ENCODE results near the gene COL15A1.

COL15A1 gene

DNA sequence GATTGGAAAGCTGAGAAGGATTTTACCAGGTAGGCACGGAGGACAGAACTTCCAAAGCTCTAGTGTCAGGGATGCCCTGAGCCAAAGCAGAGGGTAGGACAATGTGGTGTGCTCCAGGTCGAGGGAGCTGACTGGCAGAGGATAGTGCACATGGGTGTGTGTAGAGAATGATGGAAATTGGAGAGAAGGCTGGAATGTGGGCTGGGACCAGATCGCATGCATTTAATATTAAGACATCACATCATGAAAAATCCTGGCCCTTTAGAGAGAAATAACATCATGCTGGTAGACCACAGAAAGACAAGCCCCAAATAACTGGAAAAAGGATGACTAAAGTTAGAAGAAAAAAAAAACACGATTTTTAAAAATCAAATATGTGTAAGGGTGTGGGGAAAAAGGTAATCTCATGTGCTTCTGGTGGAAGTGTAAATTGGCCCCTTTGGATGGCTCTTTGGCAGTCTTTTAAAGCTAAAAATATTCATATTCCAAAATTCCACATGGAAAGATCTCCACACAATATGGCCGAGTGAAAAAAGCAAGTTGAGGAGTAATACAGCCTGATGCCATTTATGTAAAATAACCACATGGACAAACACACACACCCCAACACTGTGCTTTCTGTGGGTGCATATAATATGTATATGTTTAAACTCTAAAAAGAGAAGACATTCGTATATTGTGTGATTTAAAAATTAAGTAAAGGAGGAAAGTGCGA, 94.2 kb downstream of the COL15A1 start:
- DNase-seq (ENCODE audit: low spot score) = no peak

DNA sequence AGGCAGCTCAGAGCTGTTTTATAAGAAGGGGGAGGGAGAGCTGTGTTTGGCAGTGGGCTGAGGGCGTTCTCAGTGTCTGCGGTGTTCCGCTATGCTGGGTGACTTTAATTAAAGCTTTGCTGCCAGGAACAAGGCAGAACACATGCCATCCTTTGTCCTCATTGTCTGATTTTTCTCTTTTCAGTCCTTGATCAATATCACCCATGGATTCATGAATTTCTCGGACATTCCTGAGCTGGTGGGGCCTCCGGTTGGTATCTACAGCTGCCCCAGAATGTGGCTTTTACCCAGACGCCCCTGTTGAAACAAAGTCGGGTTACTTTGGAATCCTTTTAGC, 94.7 kb downstream of the COL15A1 start:
- no peak for DNase-seq (ENCODE audit: low spot score)

DNA sequence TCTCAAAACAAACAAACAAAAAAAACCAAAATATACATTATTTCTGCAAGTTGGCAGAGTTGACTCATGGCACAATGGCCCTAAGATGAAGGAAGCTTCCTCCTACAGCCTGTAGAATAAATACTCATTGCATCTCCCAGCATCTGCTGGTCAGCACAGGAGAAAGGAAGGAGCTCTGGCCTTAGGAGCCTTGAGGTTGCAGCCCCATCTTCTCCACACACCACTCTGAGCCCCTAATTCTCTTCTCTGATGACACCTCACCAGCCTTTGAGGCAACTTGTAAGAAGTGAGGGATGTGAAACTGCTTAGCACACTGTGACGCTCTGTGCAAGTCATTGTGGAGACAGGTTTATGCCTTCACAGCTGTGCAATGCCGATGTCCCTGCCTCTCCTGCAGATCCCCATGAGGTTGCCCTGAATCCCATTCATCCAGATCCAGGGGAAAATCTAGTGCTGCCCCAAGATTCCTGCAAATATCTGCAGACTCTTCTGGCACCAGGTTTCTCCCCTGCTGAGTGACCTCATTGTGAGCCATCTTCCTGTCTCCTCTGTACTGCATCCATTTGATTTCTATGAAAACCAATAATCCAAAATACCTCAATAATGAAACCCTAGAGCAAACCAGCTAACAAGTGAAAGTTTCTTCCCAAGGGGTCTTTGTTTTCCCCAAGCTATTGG, 95.9 kb downstream of the COL15A1 start:
- no peak for DNase-seq (ENCODE audit: low spot score)

DNA sequence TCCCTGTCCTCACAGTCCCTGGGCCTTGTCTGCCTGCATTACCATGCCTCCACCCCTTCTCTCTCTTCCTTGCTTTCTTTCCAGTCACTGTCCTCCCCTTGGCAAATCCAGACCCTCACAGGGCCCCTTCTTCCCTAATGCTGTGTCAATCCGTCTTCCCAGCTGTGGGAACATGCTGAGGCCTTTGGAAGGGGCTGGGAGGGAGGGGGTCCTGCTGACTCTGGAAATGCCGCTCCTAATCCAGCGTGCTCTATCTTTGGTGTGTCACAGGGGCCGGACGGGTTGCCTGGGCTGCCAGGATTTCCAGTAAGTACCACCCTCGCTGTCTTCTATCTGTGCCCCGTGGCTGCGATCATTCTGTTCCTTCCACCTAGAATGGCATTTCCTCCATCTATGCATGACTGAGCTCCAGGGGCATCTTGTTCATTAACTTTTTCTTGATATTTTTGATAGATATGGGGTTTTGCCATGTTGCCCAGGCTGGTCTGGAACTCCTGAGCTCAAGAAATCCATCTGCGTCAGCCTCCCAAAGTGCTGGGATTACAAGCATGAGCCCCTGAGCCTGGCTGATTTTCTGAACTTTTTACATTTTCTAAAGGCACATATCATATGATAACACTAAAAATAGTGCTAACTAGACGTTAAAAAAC, 96.7 kb downstream of the COL15A1 start:
- no peak for DNase-seq (ENCODE audit: low spot score)

DNA sequence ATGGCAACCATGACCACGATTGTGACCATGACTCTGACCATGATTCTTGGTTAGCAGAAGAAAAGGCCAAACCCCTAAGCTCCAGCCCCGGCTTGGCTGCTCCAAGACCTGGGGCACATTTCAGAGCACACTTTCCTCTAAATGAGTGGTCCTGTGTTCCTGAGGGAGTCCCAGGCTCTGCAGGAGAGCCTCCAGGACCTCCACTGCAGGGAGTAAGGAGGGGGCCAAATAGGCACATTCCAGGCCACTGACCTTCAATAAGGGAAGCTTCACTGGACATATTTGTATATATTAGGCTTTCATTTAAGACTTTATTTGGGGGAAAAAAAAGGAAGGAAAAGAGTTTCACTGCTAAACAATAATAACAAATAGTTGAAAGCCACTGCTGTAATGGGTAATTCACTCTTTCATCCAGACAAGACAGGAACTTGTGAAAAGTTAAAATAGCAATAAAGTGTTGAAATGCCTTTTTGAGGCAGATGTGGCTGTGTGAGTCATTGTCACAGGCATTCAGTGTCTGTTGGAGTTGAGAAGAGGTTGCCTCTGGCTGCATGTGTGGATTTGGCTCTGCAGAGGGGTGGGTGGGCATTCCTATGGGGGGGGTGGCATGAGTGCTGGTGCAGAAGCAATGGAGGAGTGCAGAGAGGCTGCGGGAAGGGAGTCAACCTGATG, 97.3 kb downstream of the COL15A1 start:
- no peak for DNase-seq (ENCODE audit: low spot score)

DNA sequence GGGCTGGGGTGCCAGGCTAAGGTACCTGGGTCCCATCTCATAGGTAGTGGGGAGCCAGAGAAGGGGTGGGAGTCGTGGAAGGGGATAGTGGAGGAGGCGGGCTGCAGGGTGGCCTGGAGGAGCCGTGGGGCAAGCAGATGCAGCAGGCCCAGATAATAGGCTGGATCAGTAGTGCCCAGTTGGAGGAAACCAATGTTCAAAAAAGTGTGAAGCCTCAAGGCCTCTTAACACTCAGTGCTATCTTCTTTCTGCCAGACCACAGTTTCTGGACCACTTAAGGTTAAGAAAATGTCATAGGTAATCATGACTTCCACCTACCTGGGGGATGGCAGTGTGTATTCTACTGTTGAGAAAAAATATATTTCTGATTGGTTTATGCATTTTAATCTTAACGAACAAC, 97.9 kb downstream of the COL15A1 start:
- no peak for DNase-seq (ENCODE audit: low spot score)

DNA sequence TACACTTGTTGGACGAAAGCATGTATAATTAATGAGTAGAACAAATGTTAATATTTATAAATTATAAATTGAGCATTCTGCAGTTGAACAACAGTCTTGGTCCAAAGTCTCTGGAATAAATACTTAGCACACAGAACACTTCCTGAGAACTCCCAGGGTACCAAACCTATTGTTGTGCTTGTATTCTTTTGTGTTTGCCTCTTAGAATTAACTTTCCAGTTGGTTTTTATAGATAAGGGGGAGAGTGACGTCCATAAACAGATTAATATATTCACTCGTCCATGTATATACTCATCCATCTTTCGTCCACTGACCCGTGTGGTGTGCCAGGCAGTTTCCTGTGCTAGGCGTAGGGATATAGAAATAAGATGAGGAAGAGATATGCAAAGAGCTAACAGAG, 98.9 kb downstream of the COL15A1 start:
- no peak for DNase-seq (ENCODE audit: low spot score)

DNA sequence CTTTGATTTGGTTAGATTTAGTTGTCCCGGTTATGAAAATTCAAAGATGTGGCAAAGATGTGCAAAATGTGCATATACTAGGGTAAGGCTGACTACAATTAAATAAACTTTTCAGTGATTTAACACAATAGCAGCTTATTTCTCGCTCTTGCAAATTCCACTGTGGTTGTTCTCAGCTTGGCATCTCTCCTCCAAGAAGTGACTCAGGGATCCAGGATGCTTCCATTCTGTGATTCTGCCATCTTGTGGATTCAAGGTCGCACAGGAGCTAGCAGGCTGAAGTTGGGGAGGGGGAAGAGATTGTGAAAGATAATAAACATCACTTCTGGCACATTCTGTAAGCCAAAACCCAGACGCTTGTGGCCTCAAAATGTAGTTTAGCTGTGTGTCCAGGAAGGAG, 101.1 kb downstream of the COL15A1 start:
- no peak for DNase-seq (ENCODE audit: low spot score)

DNA sequence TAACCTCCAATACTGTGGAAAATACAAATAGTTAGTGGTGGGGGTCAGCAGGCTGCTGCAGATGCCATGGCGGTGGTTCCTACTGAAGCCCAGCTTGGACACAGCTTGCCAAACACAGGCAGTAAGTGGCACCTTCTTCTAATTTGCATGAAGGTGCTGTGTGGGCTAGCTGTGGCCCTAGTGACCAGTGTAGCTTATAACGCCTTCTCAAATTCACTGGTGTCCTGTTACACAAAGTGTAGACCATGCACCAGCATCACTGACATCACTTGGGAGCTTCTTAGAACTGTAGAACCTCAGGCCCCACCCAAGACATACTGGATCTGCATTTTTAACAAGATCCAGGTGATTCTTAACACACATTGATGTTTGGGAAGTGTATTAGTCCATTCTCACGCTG, 102.4 kb downstream of the COL15A1 start:
- no peak for DNase-seq (ENCODE audit: low spot score)

DNA sequence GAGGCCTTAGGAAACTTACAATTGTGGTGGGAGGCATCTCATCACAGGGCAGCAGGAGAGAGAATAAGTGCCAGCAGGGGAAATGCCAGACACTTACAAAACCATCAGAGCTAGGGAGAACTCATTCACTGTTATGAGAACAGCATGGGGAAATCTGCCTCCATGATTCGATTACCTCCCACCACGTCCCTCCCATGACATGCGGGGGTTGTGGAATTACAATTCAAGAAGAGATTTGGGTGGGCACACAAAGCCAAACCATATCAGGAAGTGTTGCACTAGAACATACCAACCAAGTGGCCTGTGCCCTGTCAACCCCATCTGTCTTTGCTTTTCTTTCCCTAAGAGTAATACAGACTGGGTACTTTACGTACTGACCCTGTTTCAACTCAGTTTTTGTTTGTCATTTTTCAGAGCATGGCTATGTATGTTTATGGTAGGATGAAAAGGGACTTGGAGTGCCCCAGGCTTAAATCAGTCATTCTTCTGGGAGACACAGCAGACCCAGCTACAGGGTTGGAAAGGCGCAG, 102.9 kb downstream of the COL15A1 start:
- DNase-seq (ENCODE audit: low spot score) = no peak

DNA sequence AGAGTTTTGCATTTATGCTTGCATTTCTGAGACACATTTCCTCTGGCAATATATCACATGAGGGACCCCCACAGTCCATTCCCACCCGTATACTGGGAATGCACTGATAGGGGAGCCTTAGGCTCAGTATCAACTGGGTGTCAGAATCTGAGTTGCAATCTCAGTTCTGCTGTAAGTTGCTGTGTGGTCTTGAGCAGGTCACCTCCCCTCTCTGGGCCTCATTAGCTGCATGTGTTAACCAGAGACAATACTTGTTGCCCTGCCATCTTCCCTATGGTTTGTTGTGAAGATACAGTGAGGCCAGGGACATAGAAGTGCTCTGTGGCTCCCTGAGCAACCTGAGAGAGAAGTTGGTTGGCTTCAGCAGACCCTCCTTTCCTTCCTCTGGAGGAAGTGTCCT, 105.5 kb downstream of the COL15A1 start:
- no peak for DNase-seq (ENCODE audit: low spot score)

DNA sequence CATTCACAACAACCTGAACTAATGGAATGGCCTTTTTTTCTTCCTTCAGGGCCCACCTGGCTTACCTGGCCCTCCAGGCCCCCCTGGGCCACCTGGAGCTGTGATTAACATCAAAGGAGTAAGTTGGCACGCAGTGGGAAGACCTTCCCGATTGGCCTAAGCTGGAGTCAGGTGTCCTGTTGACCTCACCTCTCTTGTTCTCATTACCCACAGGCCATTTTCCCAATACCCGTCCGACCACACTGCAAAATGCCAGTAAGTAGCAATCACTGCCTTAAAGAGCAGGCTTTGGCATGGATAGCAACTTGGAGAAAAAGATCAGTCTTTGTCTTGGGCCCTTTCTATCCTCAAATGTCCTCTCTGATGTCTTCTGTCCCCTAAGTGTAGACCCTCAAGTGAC, 105.9 kb downstream of the COL15A1 start:
- DNase-seq (ENCODE audit: low spot score) = no peak

DNA sequence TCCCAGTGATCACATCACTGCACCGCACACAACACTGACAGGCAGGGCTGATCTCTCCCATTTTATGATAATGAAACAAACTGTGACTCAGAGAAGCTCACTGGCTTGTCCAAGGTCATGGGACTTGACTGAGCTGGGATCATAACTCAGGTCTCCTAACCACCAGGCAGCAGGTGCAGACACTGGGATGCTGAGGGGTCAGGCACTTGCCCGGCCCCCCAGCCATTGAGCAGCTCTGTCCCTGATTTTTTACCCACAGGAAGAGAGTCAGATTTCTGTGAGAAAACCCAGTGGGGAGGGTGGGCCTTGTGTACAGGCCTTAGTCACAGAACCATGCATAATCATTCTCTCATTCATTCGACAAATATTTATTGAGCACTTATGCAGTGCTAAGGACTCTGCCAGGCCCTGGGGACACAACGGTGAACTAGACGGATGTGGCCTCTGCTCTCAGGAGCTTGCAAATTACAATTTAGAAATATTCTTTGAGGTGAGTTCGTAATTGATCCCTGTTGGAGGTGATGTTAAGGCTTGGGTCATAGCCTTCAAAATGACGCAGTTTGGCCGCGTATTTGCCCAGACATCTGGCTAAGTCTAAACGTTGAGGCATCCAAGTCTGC, 106.7 kb downstream of the COL15A1 start:
- no peak for DNase-seq (ENCODE audit: low spot score)

DNA sequence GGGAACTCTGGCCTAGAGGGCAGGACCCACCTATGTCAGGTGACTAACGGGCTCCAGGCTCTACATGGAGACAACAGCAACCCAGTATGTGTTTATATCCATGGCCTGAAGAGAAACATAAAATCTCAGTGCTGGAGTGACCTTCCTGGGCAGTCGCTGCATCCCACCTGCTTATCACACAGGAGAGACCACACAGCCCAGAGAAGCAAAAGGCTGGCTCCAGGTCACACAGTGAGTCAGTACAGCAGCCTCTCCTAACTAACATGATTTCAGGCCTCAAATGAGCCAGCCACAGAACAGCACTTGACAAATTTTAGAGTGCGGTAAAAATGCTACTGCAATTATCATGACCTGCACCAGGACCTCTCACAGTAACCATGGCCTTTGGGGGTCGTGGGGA, 107.2 kb downstream of the COL15A1 start:
- DNase-seq (ENCODE audit: low spot score) = no peak

DNA sequence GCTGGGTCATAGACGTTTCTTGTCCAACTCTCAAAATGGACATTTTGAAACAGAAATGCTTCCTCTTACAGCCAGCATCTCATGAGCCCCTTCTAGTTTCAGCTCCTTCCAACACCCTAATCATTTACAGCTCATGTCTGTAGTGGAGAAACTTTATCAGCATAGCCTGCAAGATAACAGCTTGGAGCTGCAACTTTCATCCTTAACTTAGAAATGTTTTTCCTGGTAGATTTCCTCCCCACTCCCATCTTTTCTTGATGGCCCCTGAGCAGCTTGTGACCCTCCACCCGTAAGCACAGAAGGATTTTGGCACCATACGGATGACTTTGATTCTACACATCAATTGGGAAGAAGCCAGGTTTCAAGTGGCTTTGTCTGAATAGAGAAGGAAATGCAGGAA, 107.7 kb downstream of the COL15A1 start:
- DNase-seq (ENCODE audit: low spot score) = no peak

DNA sequence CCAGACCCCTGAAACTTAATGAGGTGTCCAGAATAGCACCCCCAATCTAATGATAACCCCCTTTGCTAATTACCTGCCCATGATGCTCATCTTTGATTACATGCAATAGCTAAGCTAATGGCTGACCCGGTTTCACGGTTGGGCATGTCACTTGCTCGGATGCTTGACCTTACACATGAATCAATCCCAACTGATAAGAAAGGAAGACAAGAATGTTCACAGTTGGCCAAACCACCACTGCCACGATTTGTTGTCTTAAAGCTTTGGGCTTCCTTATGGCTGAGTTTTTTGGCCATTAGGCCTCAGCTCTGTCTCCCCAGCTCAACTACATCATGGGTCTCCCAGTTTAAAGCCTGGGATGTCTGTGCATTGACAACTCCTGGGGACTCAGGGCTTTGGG, 108.1 kb downstream of the COL15A1 start:
- DNase-seq (ENCODE audit: low spot score) = no peak

DNA sequence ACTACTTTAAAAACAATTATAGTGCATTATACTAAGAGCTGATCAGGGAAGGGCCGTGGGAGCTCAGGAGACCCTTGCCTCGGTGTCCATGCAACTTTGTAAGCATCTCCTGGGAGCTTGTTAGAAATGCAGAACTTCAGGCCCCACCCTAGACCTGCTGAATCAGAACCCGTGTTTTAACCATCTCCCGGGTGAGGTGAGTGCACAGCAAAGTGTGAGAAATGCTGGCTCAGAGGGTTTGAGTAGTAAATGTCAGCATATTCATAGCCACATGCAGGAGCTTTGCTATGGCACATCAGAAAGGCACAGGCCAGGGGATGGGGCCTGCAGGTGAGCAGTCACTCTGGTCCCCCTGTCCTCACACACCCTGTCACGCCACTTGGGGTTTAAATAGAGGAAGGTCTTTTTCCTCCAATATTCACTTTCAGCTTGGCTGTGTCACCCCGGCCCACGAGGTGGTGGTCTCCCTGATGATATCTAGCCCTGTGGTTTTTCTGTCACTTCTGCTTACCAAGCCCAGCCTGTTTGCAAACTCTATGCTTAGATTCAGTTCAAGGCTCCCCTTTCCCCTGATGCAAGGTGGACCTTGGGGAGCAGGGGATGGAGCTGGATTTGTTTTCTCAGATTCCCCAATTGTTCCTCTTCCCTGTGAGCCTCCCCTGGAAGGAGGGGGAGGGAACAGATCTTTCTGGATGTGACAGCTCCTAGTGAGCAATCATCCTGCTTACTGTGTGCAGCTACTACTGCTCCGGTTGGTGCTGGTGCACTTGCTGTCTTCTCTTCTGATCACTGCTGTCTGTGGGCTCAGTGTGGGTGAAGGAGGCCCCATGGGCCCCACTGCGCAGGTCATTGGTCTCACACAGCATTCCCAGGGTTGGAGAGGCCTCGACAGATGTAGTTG, 109.4 kb downstream of the COL15A1 start:
- no peak for DNase-seq (ENCODE audit: low spot score)

DNA sequence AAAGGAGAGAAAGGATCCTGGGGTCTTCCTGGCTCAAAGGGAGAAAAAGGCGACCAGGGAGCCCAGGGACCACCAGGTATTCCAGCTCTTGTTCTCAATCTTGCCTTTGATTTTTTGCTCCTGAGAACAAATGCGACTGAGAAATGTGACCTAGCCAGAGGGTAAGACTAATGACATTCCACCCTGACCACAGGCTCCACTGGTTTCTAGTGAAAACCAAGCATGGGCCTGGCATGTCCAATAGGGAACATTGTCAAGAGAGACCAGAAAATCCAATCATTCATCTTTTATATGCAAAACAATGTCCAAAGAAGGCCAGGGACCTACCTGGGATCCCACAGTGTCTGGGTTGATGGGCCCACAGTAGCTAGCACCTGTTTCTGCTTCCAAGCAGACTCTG, 110.9 kb downstream of the COL15A1 start:
- DNase-seq (ENCODE audit: low spot score) = no peak

DNA sequence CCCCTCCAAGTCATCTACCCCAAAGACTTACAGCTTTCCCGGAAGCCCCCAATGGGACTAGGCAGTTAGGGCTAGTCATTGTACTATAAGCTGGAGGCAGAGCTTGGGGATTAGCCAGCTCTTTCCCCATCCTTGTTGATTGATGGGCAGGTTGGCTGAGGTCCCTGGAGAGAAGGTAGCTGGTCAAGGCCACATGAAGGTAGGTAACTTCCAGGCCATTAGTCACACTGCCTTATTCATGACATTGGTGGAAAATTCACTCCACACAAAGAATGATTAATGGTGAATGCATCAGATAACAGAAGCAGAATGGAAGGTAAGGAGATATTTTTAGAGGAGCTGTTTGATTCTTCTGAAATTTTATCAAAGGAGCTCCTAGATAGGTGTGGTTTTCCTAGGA, 111.7 kb downstream of the COL15A1 start:
- DNase-seq (ENCODE audit: low spot score) = no peak

DNA sequence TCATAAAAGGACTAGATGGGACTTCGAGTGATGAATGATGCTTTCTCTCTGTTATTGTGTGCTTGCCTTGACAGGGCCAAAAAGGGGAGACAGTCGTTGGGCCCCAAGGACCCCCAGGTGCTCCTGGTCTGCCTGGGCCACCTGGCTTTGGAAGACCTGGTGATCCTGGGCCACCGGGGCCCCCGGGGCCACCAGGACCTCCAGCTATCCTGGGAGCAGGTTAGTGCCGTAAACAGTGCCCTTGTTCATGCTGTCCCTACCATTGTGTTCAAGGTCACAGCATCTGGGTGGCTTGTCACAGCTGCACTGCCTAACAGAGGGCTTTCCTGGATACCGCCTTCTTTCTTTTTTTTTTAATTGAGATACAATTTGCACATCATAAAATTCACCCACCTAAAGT, 112.5 kb downstream of the COL15A1 start:
- no peak for DNase-seq (ENCODE audit: low spot score)
